Tibial artery (tissue), 4 donors: ENCODE results near the gene PDLIM3.
A peak's percentile ranks its signal among the peaks of the same experiment; 100 is the strongest.

Experiments used
- DNase-seq, 2 donors: peaks; one replicate each; pipeline ENCODE4 v3.0.0-alpha.2; 2019
- H3K27ac ChIP-seq, 2 donors: fragments of 200-600 bp; sonication (generic) in 1 of 2; 1 replicate in 1 of 2; 2 replicates in 1 of 2; pipeline ENCODE4 v1.5.1; 2018 to 2019; ENCODE audit warnings: mild to moderate bottlenecking in 1 of 2
- H3K27me3 ChIP-seq, 2 donors: fragments of 200-600 bp; sonication (generic) in 1 of 2; one replicate each; pipeline versions ENCODE4 v1.5.1 to v1.6.0; 2016 to 2019
- H3K36me3 ChIP-seq, 3 donors: fragments of 200-600 bp; sonication (generic) in 2 of 3; one replicate each; pipeline ENCODE4 v1.5.1; 2016 to 2019; ENCODE audit warnings: mild to moderate bottlenecking in 2 of 3
- H3K4me1 ChIP-seq, 4 donors: fragments of 200-600 bp; sonication (generic) in 2 of 4; 1 replicate in 3 of 4; 2 replicates in 1 of 4; pipeline ENCODE4 v1.5.1; 2016 to 2019
- H3K4me3 ChIP-seq, 2 donors: fragments of 200-600 bp; sonication (generic) in 1 of 2; 1 replicate in 1 of 2; 2 replicates in 1 of 2; pipeline ENCODE4 v1.5.1; 2018 to 2019; ENCODE audit warnings: mild to moderate bottlenecking in 2 of 2
- H3K9me3 ChIP-seq, 3 donors: fragments of 200-600 bp; sonication (generic) in 1 of 3; one replicate each; pipeline ENCODE4 v1.5.1; 2016 to 2019
- intact Hi-C: fragments of 100-400 bp; cut with DNase I; formaldehyde crosslinking; loops from one replicate; pipeline ENCODE4 v1.15.0; 2023; ENCODE audit warnings: low total_unique reads
- TF ChIP-seq, protein P1 (sequence below), 2 experiments: fragments of 200-600 bp in 1 of 2; fragments of 450-650 bp in 1 of 2; IDR thresholded peaks; one replicate each; pipeline ENCODE4 v1.5.1; 2017 to 2019; ENCODE audit warnings: antibody characterized with exemption in 2 of 2, mild to moderate bottlenecking in 1 of 2, moderate library complexity in 1 of 2

The PDLIM3 gene

GRCh38 chr4:185576962-185577950 is 41.9 kb upstream of the PDLIM3 start:
- no peak overlapping the region for H3K4me3 ChIP-seq

DNA sequence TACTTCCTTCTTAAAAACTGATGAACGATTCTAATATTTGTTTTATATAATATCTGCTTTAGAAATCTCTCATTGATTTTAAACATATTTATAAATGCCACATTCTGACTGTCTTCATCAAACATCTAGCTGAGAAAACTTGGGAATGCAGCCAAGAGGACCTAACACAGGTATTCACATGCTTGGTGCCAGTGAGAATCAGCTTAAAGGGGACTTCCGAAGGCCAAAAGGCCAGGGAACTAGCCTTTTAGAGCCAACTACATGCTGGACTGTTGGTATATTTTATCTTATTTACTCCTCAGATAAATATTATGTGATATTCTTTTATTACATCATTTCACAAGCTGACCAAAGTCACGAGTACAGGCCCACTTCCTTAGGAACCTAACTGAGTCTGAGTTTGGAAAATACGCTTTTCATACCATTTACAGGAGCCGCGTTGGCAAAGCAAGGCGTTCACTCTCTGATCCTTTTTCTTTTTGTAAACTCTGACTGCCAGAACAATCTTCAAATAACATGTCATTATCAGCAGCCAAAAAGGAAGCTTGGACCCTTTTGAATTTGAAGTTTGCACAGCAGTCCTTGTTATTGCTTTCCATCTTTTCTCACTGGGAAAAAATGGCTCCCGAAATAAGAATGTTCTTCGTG is 41.1 kb upstream of the PDLIM3 start:
- no peak for DNase-seq
- Histone ChIP-seq H3K27ac (peak overlapping the region; percentile 74 to 83), H3K4me3 (no peak overlapping the region), H3K9me3 (no peaks in the 10 kb centered on the region), H3K36me3 (no peaks in the 10 kb centered on the region), H3K4me1 (peaks cover 0 to 45% (median 15%) of the 10 kb centered on the region in 4 donors), H3K27me3 (no peaks in the 10 kb centered on the region)
- TF ChIP-seq, protein P1, sequence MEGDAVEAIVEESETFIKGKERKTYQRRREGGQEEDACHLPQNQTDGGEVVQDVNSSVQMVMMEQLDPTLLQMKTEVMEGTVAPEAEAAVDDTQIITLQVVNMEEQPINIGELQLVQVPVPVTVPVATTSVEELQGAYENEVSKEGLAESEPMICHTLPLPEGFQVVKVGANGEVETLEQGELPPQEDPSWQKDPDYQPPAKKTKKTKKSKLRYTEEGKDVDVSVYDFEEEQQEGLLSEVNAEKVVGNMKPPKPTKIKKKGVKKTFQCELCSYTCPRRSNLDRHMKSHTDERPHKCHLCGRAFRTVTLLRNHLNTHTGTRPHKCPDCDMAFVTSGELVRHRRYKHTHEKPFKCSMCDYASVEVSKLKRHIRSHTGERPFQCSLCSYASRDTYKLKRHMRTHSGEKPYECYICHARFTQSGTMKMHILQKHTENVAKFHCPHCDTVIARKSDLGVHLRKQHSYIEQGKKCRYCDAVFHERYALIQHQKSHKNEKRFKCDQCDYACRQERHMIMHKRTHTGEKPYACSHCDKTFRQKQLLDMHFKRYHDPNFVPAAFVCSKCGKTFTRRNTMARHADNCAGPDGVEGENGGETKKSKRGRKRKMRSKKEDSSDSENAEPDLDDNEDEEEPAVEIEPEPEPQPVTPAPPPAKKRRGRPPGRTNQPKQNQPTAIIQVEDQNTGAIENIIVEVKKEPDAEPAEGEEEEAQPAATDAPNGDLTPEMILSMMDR (IDR thresholded peaks at IDR 0.05), result no peak
- intact Hi-C loops, result no loop called here

More at GRCh38 chr4:185576962-185577950, 41.9 kb upstream of the PDLIM3 start:
- intact Hi-C loops, result no loop called here
- Histone ChIP-seq H3K27ac (peak overlapping the region; percentile 74 to 83), H3K36me3 (no peaks in the 10 kb centered on the region), H3K4me1 (peaks cover 0 to 37% (median 10%) of the 10 kb centered on the region in 4 donors), H3K9me3 (no peaks in the 10 kb centered on the region), H3K27me3 (no peaks in the 10 kb centered on the region)
- no peak for DNase-seq
- TF ChIP-seq, protein P1 (IDR thresholded peaks at IDR 0.05), result no peak

GRCh38 chr4:185573651-185574199 is 38.4 kb upstream of the PDLIM3 start:
- Histone ChIP-seq H3K9me3 (no peaks in the 10 kb centered on the region), H3K4me1 (peaks cover 0 to 57% (median 24%) of the 10 kb centered on the region in 4 donors), H3K36me3 (no peaks in the 10 kb centered on the region), H3K27me3 (no peaks in the 10 kb centered on the region), H3K4me3 (no peak overlapping the region), H3K27ac (peak overlapping the region; percentile 69 to 94)
- TF ChIP-seq, protein P1 (IDR thresholded peaks at IDR 0.05), result no peak
- no peak for DNase-seq
- intact Hi-C loops, result loop anchor here (5.0 kb wide), 1 partner anchor 36 kb away; the partner anchor contains the start of gene PDLIM3

- Histone ChIP-seq H3K27me3 (no peaks in the 10 kb centered on the region), H3K27ac (peak overlapping the region; percentile 92 to 94), H3K36me3 (no peaks in the 10 kb centered on the region), H3K4me3 (no peak overlapping the region), H3K4me1 (peaks cover 0 to 66% (median 40%) of the 10 kb centered on the region in 4 donors), H3K9me3 (no peaks in the 10 kb centered on the region)
- no peak for DNase-seq
- TF ChIP-seq, protein P1 (IDR thresholded peaks at IDR 0.05), result no peak
- intact Hi-C loops, result loop anchor here (5.0 kb wide), 1 partner anchor 33 kb away; the partner anchor contains the start of gene PDLIM3
These were observed 35.4 kb upstream of the PDLIM3 start for GRCh38 chr4:185570727-185571126.
